Left lung (tissue), 10 donors: ENCODE measurements around the gene FAT1. TPM values are rescaled to one million over a fixed set of nuclear protein-coding genes. Genes with fewer than 3 reads are reported as not detected.

Experiments used
- ATAC-seq: fragments of 200-7000 bp; cut with Tn5 transposase; one replicate; pipeline ENCODE4 v1.9.1; 2020; ENCODE audit warnings: moderate library complexity
- DNase-seq, 4 donors: peaks; one replicate each; pipeline ENCODE4 v3.0.0-alpha.2; 2013 to 2020
- H3K27ac ChIP-seq, 2 donors: fragments of 200-600 bp; sonication (generic) in 1 of 2; one replicate each; pipeline versions ENCODE4 v1.5.0 to v1.8.0; 2020 to 2021
- H3K27me3 ChIP-seq, 2 donors: fragments of 200-600 bp; sonication (generic) in 1 of 2; one replicate each; pipeline versions ENCODE4 v1.5.0 to v1.8.0; 2020 to 2021
- H3K36me3 ChIP-seq, 2 donors: fragments of 200-600 bp; sonication (generic) in 1 of 2; one replicate each; pipeline versions ENCODE4 v1.5.0 to v1.8.0; 2020 to 2021
- H3K4me1 ChIP-seq, 2 donors: fragments of 200-600 bp; one replicate each; pipeline ENCODE4 v1.8.0; 2021
- H3K4me3 ChIP-seq, 2 donors: fragments of 200-600 bp; sonication (generic) in 1 of 2; one replicate each; pipeline versions ENCODE4 v1.5.0 to v1.8.0; 2020 to 2021; ENCODE audit warnings: mild to moderate bottlenecking in 1 of 2
- H3K9me3 ChIP-seq, 2 donors: fragments of 200-600 bp; sonication (generic) in 1 of 2; one replicate each; pipeline versions ENCODE4 v1.5.0 to v1.8.0; 2020 to 2021
- intact Hi-C, 2 donors: fragments of 100-400 bp; cut with DNase I; formaldehyde crosslinking; loops; one replicate each; pipeline versions ENCODE4 v1.11.2 to v1.14.2; 2022
- polyA plus RNA-seq, 6 donors: library from polyadenylated mRNA; unstranded; fragments of 120-200 nt; gene quantifications; one replicate each; pipeline ENCODE4 v1.2.1, GENCODE V29; 2013; ENCODE audit not compliant: insufficient read length in 6 of 6
- total RNA-seq, 2 donors: library from RNA; stranded (reverse); fragmentation: NEBNext Ultra II Directional; extraction: Animal tissue kit (Norgen Biotek cat#: 25700); gene quantifications; one replicate each; pipeline ENCODE4 v1.2.1, GENCODE V29; 2021
- TF ChIP-seq, protein P1 (sequence below), 2 donors: fragments of 200-600 bp; sonication (generic) in 1 of 2; IDR thresholded peaks; one replicate each; pipeline versions ENCODE4 v1.5.0 to v1.8.0; 2021; ENCODE audit warnings: antibody characterized with exemption in 2 of 2
- donor health status: DM: no; HTN: yes; CAD: no.
- donor health status: DM: no; HTN: no; CAD: no.

FAT1 gene
- total and polyA plus RNA-seq, 8 donors = 70.3 to 278 (median 232) TPM

DNA sequence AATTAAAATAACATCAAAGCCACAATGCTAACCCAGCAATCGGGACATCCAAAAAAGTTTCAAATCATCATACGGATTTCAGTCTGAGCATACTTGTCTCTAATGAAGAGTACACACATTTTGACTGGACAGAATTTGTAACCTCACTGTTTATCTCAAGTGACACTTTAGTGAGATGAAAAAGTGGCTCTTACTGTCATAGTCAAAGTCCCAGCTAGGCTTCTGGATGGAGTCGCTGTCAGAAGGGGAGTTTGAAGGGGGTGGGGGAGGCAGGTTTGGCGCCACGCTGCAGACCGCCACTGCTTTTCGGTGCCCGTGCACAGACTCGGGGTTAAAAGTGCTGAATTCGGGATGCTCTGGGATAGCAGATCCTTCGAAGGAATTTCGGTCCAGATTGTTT, 127.3 kb downstream of the FAT1 start:
- DNase-seq (no peak), ATAC-seq (no peak)
- H3K36me3 ChIP-seq = peaks cover 0 to 54% of the 10 kb centered on the region in 2 donors
- H3K27ac ChIP-seq = no peak overlapping the region
- no peak overlapping the region for H3K4me3 ChIP-seq
- TF ChIP-seq, protein P1, sequence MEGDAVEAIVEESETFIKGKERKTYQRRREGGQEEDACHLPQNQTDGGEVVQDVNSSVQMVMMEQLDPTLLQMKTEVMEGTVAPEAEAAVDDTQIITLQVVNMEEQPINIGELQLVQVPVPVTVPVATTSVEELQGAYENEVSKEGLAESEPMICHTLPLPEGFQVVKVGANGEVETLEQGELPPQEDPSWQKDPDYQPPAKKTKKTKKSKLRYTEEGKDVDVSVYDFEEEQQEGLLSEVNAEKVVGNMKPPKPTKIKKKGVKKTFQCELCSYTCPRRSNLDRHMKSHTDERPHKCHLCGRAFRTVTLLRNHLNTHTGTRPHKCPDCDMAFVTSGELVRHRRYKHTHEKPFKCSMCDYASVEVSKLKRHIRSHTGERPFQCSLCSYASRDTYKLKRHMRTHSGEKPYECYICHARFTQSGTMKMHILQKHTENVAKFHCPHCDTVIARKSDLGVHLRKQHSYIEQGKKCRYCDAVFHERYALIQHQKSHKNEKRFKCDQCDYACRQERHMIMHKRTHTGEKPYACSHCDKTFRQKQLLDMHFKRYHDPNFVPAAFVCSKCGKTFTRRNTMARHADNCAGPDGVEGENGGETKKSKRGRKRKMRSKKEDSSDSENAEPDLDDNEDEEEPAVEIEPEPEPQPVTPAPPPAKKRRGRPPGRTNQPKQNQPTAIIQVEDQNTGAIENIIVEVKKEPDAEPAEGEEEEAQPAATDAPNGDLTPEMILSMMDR (IDR thresholded peaks at IDR 0.05) = no peak
- H3K9me3 ChIP-seq = no peaks in the 10 kb centered on the region
- intact Hi-C loops = no loop called here
- H3K4me1 ChIP-seq = no peaks in the 10 kb centered on the region
- no peaks in the 10 kb centered on the region for H3K27me3 ChIP-seq

DNA sequence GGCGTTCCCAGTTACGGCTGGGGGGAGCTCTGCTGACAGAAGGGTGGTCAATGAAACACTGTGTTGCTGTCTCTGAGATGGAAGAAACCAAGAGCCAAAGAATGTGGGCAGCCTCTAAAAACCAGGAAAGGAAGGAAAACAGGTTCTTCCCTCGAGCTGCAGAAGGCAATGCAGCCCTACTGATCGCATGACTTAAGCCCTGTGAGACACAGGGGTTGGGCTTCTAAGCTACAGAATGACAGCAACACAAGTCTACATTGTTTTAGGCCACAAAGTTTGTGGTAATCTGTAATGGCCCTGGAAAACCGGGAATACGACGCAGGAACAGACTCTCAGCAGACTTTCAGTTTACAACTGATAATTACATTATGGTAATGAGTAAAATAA, 130.1 kb downstream of the FAT1 start:
- H3K9me3 ChIP-seq = no peaks in the 10 kb centered on the region
- H3K4me3 ChIP-seq = no peak overlapping the region
- H3K27me3 ChIP-seq = no peaks in the 10 kb centered on the region
- ATAC-seq (no peak), DNase-seq (no peak)
- H3K36me3 ChIP-seq = peaks cover 0 to 31% of the 10 kb centered on the region in 2 donors
- no peaks in the 10 kb centered on the region for H3K4me1 ChIP-seq
- H3K27ac ChIP-seq = no peak overlapping the region
- TF ChIP-seq, protein P1 (IDR thresholded peaks at IDR 0.05) = no peak
- intact Hi-C loops = no loop called here

DNA sequence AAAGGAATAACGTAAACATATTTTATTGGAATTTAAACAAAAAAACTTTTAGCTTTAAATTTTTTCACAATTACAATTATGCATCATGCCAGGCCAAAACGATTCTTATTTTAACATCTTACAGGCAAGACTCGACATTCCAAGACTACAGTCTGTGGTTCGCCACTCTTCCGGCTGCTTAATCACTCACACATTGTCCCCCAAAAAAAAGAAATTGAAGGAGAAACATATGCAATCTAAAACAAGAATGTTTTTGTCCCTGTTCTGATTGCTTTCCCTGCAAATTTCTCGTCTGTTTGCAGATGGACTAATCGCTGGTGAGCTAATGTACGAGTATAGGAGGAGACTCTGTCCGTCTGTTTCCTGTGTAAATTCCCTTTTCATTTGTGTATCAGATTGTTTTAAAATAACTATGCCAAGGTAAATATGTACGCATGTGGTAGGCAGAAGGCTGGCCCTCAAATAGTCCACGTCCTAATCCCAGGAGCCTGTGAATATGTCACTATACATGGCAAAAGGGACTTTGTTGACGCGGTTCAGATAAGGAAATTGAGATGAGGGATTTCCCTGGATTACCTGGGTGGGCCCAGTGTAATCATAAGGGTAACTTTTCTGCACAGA, 130.6 kb downstream of the FAT1 start:
- no peak for ATAC-seq
- no peak overlapping the region for H3K4me3 ChIP-seq
- no peaks in the 10 kb centered on the region for H3K4me1 ChIP-seq
- TF ChIP-seq, protein P1 (IDR thresholded peaks at IDR 0.05) = no peak
- no peak for DNase-seq
- H3K36me3 ChIP-seq = peaks cover 0 to 33% of the 10 kb centered on the region in 2 donors
- H3K27ac ChIP-seq = no peak overlapping the region
- no peaks in the 10 kb centered on the region for H3K9me3 ChIP-seq
- no peaks in the 10 kb centered on the region for H3K27me3 ChIP-seq
- intact Hi-C loops = no loop called here

DNA sequence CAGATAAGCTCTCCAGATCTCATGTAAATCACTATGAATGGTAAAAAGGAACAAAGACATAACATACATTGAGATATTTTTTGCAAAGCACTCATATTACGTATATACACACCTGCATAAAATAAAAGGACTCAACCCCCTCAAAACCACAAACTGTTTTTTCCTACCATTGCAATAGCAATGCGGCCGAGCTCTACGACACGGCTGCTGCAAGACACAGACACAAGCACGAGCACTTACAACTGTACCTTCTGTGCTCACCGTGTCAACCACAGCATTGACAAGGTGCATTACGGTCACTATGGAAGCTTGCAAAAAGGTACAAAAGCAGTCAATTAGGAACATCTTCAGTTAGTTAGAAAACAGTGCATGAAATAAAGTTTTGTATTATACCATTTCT, 131.2 kb downstream of the FAT1 start:
- Histone ChIP-seq H3K27me3 (no peaks in the 10 kb centered on the region), H3K4me1 (no peaks in the 10 kb centered on the region), H3K36me3 (peaks cover 0 to 28% of the 10 kb centered on the region in 2 donors), H3K9me3 (no peaks in the 10 kb centered on the region), H3K27ac (no peak overlapping the region), H3K4me3 (no peak overlapping the region)
- DNase-seq (no peak), ATAC-seq (no peak)
- intact Hi-C loops = no loop called here
- TF ChIP-seq, protein P1 (IDR thresholded peaks at IDR 0.05) = no peak

DNA sequence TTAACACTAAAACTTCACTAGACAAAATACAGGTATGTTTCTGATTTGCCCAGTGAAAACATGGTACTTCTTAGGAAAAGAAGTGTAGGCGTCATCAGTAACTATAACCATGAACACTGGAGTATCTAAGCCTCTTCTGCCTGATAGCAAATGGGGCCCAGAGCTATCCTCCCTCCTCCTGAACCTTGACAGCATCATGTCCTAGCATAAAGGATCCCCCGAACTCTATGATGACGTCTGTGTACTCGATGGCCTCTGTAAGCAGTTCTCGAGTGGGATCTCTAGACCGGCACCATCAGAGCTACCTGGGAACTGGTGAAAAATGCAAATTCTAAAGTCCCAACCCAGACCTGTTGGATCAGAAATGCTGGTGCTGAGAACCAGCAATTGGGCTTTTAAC, 132.0 kb downstream of the FAT1 start:
- H3K27ac ChIP-seq = no peak overlapping the region
- H3K27me3 ChIP-seq = no peaks in the 10 kb centered on the region
- H3K4me3 ChIP-seq = no peak overlapping the region
- H3K36me3 ChIP-seq = peaks cover 0 to 22% of the 10 kb centered on the region in 2 donors
- H3K4me1 ChIP-seq = no peaks in the 10 kb centered on the region
- DNase-seq (no peak), ATAC-seq (no peak)
- TF ChIP-seq, protein P1 (IDR thresholded peaks at IDR 0.05) = no peak
- intact Hi-C loops = no loop called here
- no peaks in the 10 kb centered on the region for H3K9me3 ChIP-seq
